ENCODE measurements around the gene BICC1.

GRCh38 chr10:58806323-58806722 lies 293.7 kb downstream of the BICC1 start:
- TF ChIP-seq CTCF (IDR thresholded peaks at IDR 0.05 in 4 of 5, conservative IDR thresholded peaks at IDR 0.05 in 1 of 5), result no peak
- TF ChIP-seq POLR2A (IDR thresholded peaks at IDR 0.05), result no peak
